GM12878 (cell line): ENCODE results near the gene ZC3H6. TPM values are rescaled to one million over a fixed set of nuclear protein-coding genes. Genes with fewer than 3 reads are reported as not detected.

Source experiments
- ATAC-seq: fragments of 200-7000 bp; cut with Tn5 transposase; 3 replicates; pipeline ENCODE4 v1.9.1; 2020; ENCODE audit warnings: mild to moderate bottlenecking, moderate library complexity
- BruUV-seq: library from RNA; stranded (reverse); fragments of 400-500 nt; replicated peaks from 2 replicates; lab custom pipeline; 2021; lab: Mats Ljungman, UMichigan
- CTCF ChIA-PET: fragments of 300-600 bp; sonication (Branson Sonifier 250); formaldehyde crosslinking; extraction: SDS; loops from one replicate; lab custom pipeline; 2021; ENCODE audit warnings: inconsistent platforms; lab: Yijun Ruan, JAX
- POLR2A ChIA-PET: fragments of 350-600 bp; formaldehyde crosslinking; extraction: SDS; loops from one replicate; lab custom pipeline; 2021; ENCODE audit warnings: inconsistent platforms; lab: Charles Lee
- RAD21 ChIA-PET: fragments of 300-600 bp; sonication (Branson Sonifier 250); formaldehyde crosslinking; loops from one replicate; lab custom pipeline; 2023; ENCODE audit warnings: antibody characterized with exemption; ENCODE audit not compliant: unreplicated experiment; lab: Charles Lee
- SMC1A ChIA-PET: fragments of 300-600 bp; sonication (Branson Sonifier 250); formaldehyde crosslinking; loops from one replicate; lab custom pipeline; 2023; ENCODE audit not compliant: unreplicated experiment, uncharacterized antibody; lab: Charles Lee
- DNase-seq: peaks from one replicate; pipeline ENCODE4 v3.0.0-alpha.2; 2011; ENCODE audit warnings: low read depth, low spot score
- FAIRE-seq: peaks from 3 replicates; lab custom pipeline; 2011; peaks lifted over from hg19 to GRCh38; lab: Jason Lieb, UNC
- H2AFZ ChIP-seq: 2 replicates; pipeline ENCODE4 v1.6.0; 2011; ENCODE audit warnings: low read depth, low read length, control low read depth; ENCODE audit not compliant: control insufficient read depth
- H3K27ac ChIP-seq: 2 replicates; pipeline ENCODE4 v1.5.1; 2011; ENCODE audit warnings: control low read depth; ENCODE audit not compliant: control insufficient read depth, insufficient read depth
- H3K27me3 ChIP-seq, 2 experiments: replicated peaks in 1 of 2; 2 replicates each; pipeline versions ENCODE4 v1.6.0 to v1.6.1; 2011; ENCODE audit warnings: low read length in 1 of 2; ENCODE audit not compliant: control insufficient read depth in 2 of 2, insufficient read depth in 2 of 2
- H3K36me3 ChIP-seq, 2 experiments: 2 replicates each; pipeline ENCODE4 v1.5.1; 2011; ENCODE audit warnings: low read length in 1 of 2; ENCODE audit not compliant: control insufficient read depth in 2 of 2, insufficient read depth in 2 of 2
- H3K4me1 ChIP-seq: 2 replicates; pipeline ENCODE4 v1.6.1; 2011; ENCODE audit warnings: mild to moderate bottlenecking, low read length, moderate library complexity, mixed read lengths; ENCODE audit not compliant: control insufficient read depth, insufficient read depth
- H3K4me2 ChIP-seq: 2 replicates; pipeline ENCODE4 v1.6.0; 2011; ENCODE audit warnings: control low read depth; ENCODE audit not compliant: control insufficient read depth, insufficient read depth
- H3K4me3 ChIP-seq: fragments of 200-600 bp; sonication (generic); 2 replicates; pipeline ENCODE4 v1.5.1; 2016
- H3K79me2 ChIP-seq: 2 replicates; pipeline ENCODE4 v1.6.0; 2011; ENCODE audit warnings: low read length; ENCODE audit not compliant: control insufficient read depth, insufficient read depth
- H3K9ac ChIP-seq: 2 replicates; pipeline ENCODE4 v1.8.0; 2011; ENCODE audit warnings: low read length, control low read depth, mixed read lengths; ENCODE audit not compliant: control insufficient read depth, insufficient read depth
- H3K9me3 ChIP-seq: replicated peaks from 3 replicates; pipeline ENCODE4 v1.5.1; 2011; ENCODE audit warnings: mild to moderate bottlenecking, low read length; ENCODE audit not compliant: control insufficient read depth, insufficient read depth
- H4K20me1 ChIP-seq: 2 replicates; pipeline ENCODE4 v1.6.0; 2011; ENCODE audit not compliant: control insufficient read depth, insufficient read depth
- FOXK2 ChIP-seq: fragments of 450-650 bp; IDR thresholded peaks from 2 replicates; pipeline ENCODE4 v1.6.1; 2017; ENCODE audit warnings: mild to moderate bottlenecking, moderate library complexity
- GABPA ChIP-seq: IDR thresholded peaks from 2 replicates; pipeline ENCODE4 v1.6.1; 2014; ENCODE audit warnings: antibody characterized with exemption, low read depth, mild to moderate bottlenecking, inconsistent platforms
- HDAC6 ChIP-seq: fragments of 200-600 bp; sonication (generic); IDR thresholded peaks from one replicate; pipeline ENCODE4 v1.8.0; 2017; ENCODE audit warnings: antibody characterized with exemption; ENCODE audit not compliant: unreplicated experiment
- JUNB ChIP-seq: IDR thresholded peaks from 2 replicates; pipeline ENCODE4 v1.6.1; 2016; ENCODE audit warnings: antibody characterized with exemption, mild to moderate bottlenecking
- KLF5 ChIP-seq: fragments of 450-650 bp; IDR thresholded peaks from 2 replicates; pipeline ENCODE4 v1.6.1; 2014; ENCODE audit warnings: mild to moderate bottlenecking; ENCODE audit not compliant: partially characterized antibody
- MEF2A ChIP-seq: IDR thresholded peaks from 2 replicates; pipeline ENCODE4 v1.6.1; 2011; ENCODE audit warnings: low read depth, mild to moderate bottlenecking, low read length, moderate library complexity; ENCODE audit not compliant: insufficient read depth
- MTA3 ChIP-seq: IDR thresholded peaks from 2 replicates; pipeline ENCODE4 v1.6.1; 2012; ENCODE audit warnings: low read length, inconsistent platforms, borderline replicate concordance
- NBN ChIP-seq: fragments of 450-650 bp; IDR thresholded peaks from 2 replicates; pipeline ENCODE4 v1.6.1; 2016
- RB1 ChIP-seq: fragments of 450-650 bp; formaldehyde crosslinking; IDR thresholded peaks from 2 replicates; pipeline ENCODE4 v1.6.1; 2017; ENCODE audit warnings: mild to moderate bottlenecking, borderline replicate concordance
- REST ChIP-seq: IDR thresholded peaks from 2 replicates; pipeline ENCODE4 v1.6.1; 2012; ENCODE audit warnings: mild to moderate bottlenecking, low read depth, low read length
- TBL1XR1 ChIP-seq: IDR thresholded peaks from 2 replicates; pipeline ENCODE4 v1.6.1; 2012; ENCODE audit warnings: low read depth, low read length, improper control_type of control experiment
- ZBTB11 ChIP-seq: fragments of 450-650 bp; formaldehyde crosslinking; IDR thresholded peaks from 2 replicates; pipeline ENCODE4 v1.5.0; 2022; ENCODE audit warnings: mild to moderate bottlenecking, missing genetic modification characterization
- WGBS: methylation state at CpG from one replicate; pipeline ENCODE4 v1.1.6; 2016; ENCODE audit warnings: low lambda C conversion rate; ENCODE audit not compliant: insufficient replicate concordance, insufficient coverage; ENCODE audit errors: missing lambda C conversion rate; 5-methylcytosine and 5-hydroxymethylcytosine counted together
- in situ Hi-C: fragments of 300-500 bp; cut with MboI; formaldehyde crosslinking; loops from 9 replicates; pipeline ENCODE4 v1.14.3; 2018; ENCODE audit warnings: mixed read lengths
- intact Hi-C: fragments of 100-400 bp; cut with micrococcal nuclease; formaldehyde crosslinking; loops from one replicate; pipeline ENCODE4 v1.14.2; 2022; ENCODE audit not compliant: unreplicated experiment
- polyA plus RNA-seq, 11 experiments: library from polyadenylated mRNA; depleted of rRNA in 4 of 11; unstranded in 6 of 11; stranded (reverse) in 5 of 11; fragments of >200 nt; fragmentation: Nextera tagmentation in 4 of 11; fragmentation: Illumina TruSeq in 1 of 11; extraction: Ambion mirVana in 4 of 11; extraction: Trizol in 1 of 11; gene quantifications; 1 replicate in 1 of 11; 2 replicates in 10 of 11; pipeline versions ENCODE4 v1.2.1 to v1.2.3, GENCODE V29; 2011 to 2016; ENCODE audit warnings: inconsistent platforms in 2 of 11, missing spikeins in 2 of 11, low read depth in 1 of 11
- total RNA-seq, 4 experiments: library from RNA; depleted of rRNA in 3 of 4; stranded (reverse); fragments of >200 nt in 3 of 4; fragmentation: Illumina TruSeq in 1 of 4; extraction: Trizol in 1 of 4; gene quantifications; 2 replicates each; pipeline versions ENCODE4 v1.2.1 to v1.2.3, GENCODE V29; 2013 to 2021
- TF ChIP-seq, protein P1 (sequence below): IDR thresholded peaks from 2 replicates; pipeline ENCODE4 v1.6.1; 2012; ENCODE audit warnings: low read length, inconsistent platforms

Gene ZC3H6
- total and polyA plus RNA-seq, 10 of the 15 experiments (the other 5 are each of a cell fraction or from before 2014, with no cell fraction given), result 0.53 to 4.7 (median 1.9) TPM

GRCh38 chr2:112257575-112257974 is 17.8 kb upstream of the ZC3H6 start (continued):
- TF ChIP-seq JUNB (no peak), KLF5 (no peak), GABPA (no peak), HDAC6 (no peak)

GRCh38 chr2:112259509-112260294 is 15.7 kb upstream of the ZC3H6 start:
- Histone ChIP-seq H2AFZ (peak overlapping the region; percentile 98), H3K27me3 (no peaks in the 10 kb centered on the region), H3K9ac (no peak overlapping the region; the same call in 1 of the 2 replicates), H4K20me1 (no peaks in the 10 kb centered on the region), H3K4me2 (peak overlapping the region; percentile 88), H3K4me1 (peaks cover 3% of the 10 kb centered on the region; the same call in 1 of the 2 replicates), H3K9me3 (no peaks in the 10 kb centered on the region), H3K36me3 (no peaks in the 10 kb centered on the region), H3K79me2 (no peaks in the 10 kb centered on the region; the same call in 1 of the 2 replicates), H3K4me3 (no peak overlapping the region), H3K27ac (no peak overlapping the region)
- SMC1A ChIA-PET, result interaction anchor here (0.8 to 2.8 kb wide), 13 partner anchors 12 to 372 kb away, joined by 3 to 8 read pairs (median 4); partner anchors contain the start of gene RGPD8
- RAD21 ChIA-PET, result interaction anchor here (0.6 to 2.2 kb wide), 7 partner anchors 18 to 449 kb away, joined by 3 to 10 read pairs (median 4); partner anchors contain the start of gene RGPD8
- in situ Hi-C loops, result loop anchor here (10.0 kb wide), 1 partner anchor 375 kb away; the partner anchor contains the start of gene ANAPC1
- BruUV-seq, result no TSS peak
- peak; percentile 35 for DNase-seq
- POLR2A ChIA-PET, result interaction anchor here (0.5 to 1.3 kb wide), 2 partner anchors 9 to 459 kb away, joined by 3 to 6 read pairs; no protein-coding TSS in a partner anchor
- FAIRE-seq, result peak; percentile 84
- 21% methylated on average over 15 of the region's 15 CpGs for WGBS
- CTCF ChIA-PET, result interaction anchor here (0.6 to 2.9 kb wide), 25 partner anchors 9 to 401 kb away, joined by 3 to 39 read pairs (median 4); partner anchors contain the start of gene RGPD8
- intact Hi-C loops, result loop anchor here (2.0 to 5.0 kb wide), 3 partner anchors 173 to 323 kb away; partner anchors contain the start of genes RGPD8 and TTL
- peak; percentile 70 for ATAC-seq
- TF ChIP-seq NBN, result no peak; the same call in 1 of the 2 replicates
- TF ChIP-seq MTA3, result no peak
- 0 out of 2 replicates have a peak, but pooled peaks have one; percentile 57 for TF ChIP-seq RB1
- TF ChIP-seq, protein P1, sequence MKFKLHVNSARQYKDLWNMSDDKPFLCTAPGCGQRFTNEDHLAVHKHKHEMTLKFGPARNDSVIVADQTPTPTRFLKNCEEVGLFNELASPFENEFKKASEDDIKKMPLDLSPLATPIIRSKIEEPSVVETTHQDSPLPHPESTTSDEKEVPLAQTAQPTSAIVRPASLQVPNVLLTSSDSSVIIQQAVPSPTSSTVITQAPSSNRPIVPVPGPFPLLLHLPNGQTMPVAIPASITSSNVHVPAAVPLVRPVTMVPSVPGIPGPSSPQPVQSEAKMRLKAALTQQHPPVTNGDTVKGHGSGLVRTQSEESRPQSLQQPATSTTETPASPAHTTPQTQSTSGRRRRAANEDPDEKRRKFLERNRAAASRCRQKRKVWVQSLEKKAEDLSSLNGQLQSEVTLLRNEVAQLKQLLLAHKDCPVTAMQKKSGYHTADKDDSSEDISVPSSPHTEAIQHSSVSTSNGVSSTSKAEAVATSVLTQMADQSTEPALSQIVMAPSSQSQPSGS, result no peak
- no peak for TF ChIP-seq ZBTB11 (CRISPR knock-in tag)
- no peak for TF ChIP-seq REST
- no peak for TF ChIP-seq TBL1XR1
- no peak for TF ChIP-seq MEF2A
- TF ChIP-seq FOXK2, result no peak
